ENCODE results near the gene OBSCN. TPM values are rescaled to one million over a fixed set of nuclear protein-coding genes. Genes with fewer than 3 reads are reported as not detected.

The OBSCN gene
- total and polyA plus RNA-seq, 2 of the 13 experiments (the other 11 are each of a cell fraction or from before 2014, with no cell fraction given): 0.20 TPM

GRCh38 chr1:228197555-228198147 is 10.2 kb upstream of the OBSCN start:
- intact Hi-C loops (cut with micrococcal nuclease; ENCODE audit: unreplicated experiment) (no loop called here), in situ Hi-C loops (cut with HindIII; ENCODE audit: extremely low pct_ligation_motif_present, low pct_unique_long_range_greater_than_20kb) (loop anchor here (10.0 kb wide), 1 partner anchor 203 kb away; no protein-coding TSS in a partner anchor)
- 0% methylated on average over 2 of the region's 4 CpGs for WGBS (ENCODE audit: low lambda C conversion rate)
- no peak overlapping the region for H3K4me3 ChIP-seq (replicated peaks in 1 of 3; ENCODE audit: insufficient read depth in 1 of 3, low read depth in 2 of 3, low read length in 3 of 3)
- BruUV-seq (replicated peaks): no TSS peak
- DNase-seq (ENCODE audit: low spot score) (no peak), FAIRE-seq (no peak), ATAC-seq (no peak)
- ChIA-PET CTCF (ENCODE audit: low intra/inter-chr PET ratio, low total read pairs) (no interaction called here), POLR2A (no interaction called here)
- TF ChIP-seq DR1 (CRISPR knock-in tag; IDR thresholded peaks at IDR 0.05) (no peak), CC2D1A (CRISPR knock-in tag; IDR thresholded peaks at IDR 0.05) (no peak), NR2F6 (IDR thresholded peaks at IDR 0.05) (no peak), NR2F6 (CRISPR knock-in tag; IDR thresholded peaks at IDR 0.05) (no peak), SOX6 (IDR thresholded peaks at IDR 0.05) (no peak), SOX6 (CRISPR knock-in tag; IDR thresholded peaks at IDR 0.05) (no peak), NCOA5 (CRISPR knock-in tag; IDR thresholded peaks at IDR 0.05) (no peak), RBM39 (IDR thresholded peaks at IDR 0.05; ENCODE audit: low read depth, low read length, poor library complexity, severe bottlenecking) (no peak), GMEB1 (CRISPR knock-in tag; IDR thresholded peaks at IDR 0.05; ENCODE audit: borderline replicate concordance) (no peak), ZNF883 (CRISPR knock-in tag; IDR thresholded peaks at IDR 0.05; ENCODE audit: not compliant biosample characterization) (no peak)
- H3K4me2 ChIP-seq (ENCODE audit: low read depth, low read length): no peak overlapping the region
- H3K4me1 ChIP-seq (ENCODE audit: insufficient read depth, low read length): no peaks in the 10 kb centered on the region
- H3K27ac ChIP-seq (ENCODE audit: extremely low read length, insufficient read depth, low read length): no peak overlapping the region
- H3K9me3 ChIP-seq (ENCODE audit: low read length): peaks cover 17% of the 10 kb centered on the region
- no peaks in the 10 kb centered on the region for H4K20me1 ChIP-seq (ENCODE audit: insufficient read depth, low read length)
- H3K79me2 ChIP-seq (ENCODE audit: insufficient read depth, low read length): no peaks in the 10 kb centered on the region
- H3K27me3 ChIP-seq (ENCODE audit: control insufficient read depth in 1 of 2, insufficient read depth in 2 of 2, low read length in 2 of 2): no peaks in the 10 kb centered on the region
- no peaks in the 10 kb centered on the region for H3K36me3 ChIP-seq (replicated peaks in 1 of 2; ENCODE audit: control insufficient read depth in 1 of 2, insufficient read depth in 2 of 2, low read length in 2 of 2)
- no peak overlapping the region for H3K9ac ChIP-seq (ENCODE audit: insufficient read depth, low read depth, low read length)
- H2AFZ ChIP-seq (ENCODE audit: low read length): no peak overlapping the region
